ENCODE results near the gene ACTC1.

The ACTC1 gene

DNA sequence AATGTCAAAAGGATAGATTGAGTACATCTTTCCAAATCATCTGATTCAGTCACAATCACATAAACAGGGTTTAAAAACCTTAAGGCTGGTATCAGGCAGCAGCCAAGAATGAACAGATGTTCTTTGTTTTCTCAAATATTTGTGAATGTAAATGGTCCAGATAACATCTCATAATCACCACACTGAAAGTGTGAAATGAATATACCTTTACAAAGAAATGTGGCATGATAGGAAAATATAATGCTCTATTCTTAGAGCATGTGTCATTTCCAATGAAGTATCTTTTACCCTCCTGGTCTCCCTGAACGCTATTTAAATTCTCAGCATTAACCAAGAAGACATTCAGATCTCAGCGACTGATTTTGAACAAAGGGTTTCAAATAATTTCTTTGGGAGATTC is 8.8 kb upstream of the ACTC1 start:
- POLR2A ChIA-PET: no interaction called here
- H3K9me3 ChIP-seq (ENCODE audit: control insufficient read depth, insufficient read depth, low read depth, low read length): no peaks in the 10 kb centered on the region
- CTCF ChIA-PET: no interaction called here
- no peak overlapping the region for H3K27ac ChIP-seq (ENCODE audit: extremely low read depth, low read depth, low read length)
- no peak overlapping the region for H3K4me3 ChIP-seq (ENCODE audit: low read depth, low read length)
- TF ChIP-seq ZNF37A (tag by site-specific recombination; IDR thresholded peaks at IDR 0.05): no peak
- no peak for TF ChIP-seq KLF8 (tag by site-specific recombination; IDR thresholded peaks at IDR 0.05)
- no peak for TF ChIP-seq GFI1B (tag by site-specific recombination; IDR thresholded peaks at IDR 0.05)
- no peak for TF ChIP-seq ZNF621 (tag by site-specific recombination; IDR thresholded peaks at IDR 0.05)
- no peak for TF ChIP-seq TCF7L2 (IDR thresholded peaks at IDR 0.05; ENCODE audit: borderline replicate concordance, low read depth, low read length)
- TF ChIP-seq, protein P1, sequence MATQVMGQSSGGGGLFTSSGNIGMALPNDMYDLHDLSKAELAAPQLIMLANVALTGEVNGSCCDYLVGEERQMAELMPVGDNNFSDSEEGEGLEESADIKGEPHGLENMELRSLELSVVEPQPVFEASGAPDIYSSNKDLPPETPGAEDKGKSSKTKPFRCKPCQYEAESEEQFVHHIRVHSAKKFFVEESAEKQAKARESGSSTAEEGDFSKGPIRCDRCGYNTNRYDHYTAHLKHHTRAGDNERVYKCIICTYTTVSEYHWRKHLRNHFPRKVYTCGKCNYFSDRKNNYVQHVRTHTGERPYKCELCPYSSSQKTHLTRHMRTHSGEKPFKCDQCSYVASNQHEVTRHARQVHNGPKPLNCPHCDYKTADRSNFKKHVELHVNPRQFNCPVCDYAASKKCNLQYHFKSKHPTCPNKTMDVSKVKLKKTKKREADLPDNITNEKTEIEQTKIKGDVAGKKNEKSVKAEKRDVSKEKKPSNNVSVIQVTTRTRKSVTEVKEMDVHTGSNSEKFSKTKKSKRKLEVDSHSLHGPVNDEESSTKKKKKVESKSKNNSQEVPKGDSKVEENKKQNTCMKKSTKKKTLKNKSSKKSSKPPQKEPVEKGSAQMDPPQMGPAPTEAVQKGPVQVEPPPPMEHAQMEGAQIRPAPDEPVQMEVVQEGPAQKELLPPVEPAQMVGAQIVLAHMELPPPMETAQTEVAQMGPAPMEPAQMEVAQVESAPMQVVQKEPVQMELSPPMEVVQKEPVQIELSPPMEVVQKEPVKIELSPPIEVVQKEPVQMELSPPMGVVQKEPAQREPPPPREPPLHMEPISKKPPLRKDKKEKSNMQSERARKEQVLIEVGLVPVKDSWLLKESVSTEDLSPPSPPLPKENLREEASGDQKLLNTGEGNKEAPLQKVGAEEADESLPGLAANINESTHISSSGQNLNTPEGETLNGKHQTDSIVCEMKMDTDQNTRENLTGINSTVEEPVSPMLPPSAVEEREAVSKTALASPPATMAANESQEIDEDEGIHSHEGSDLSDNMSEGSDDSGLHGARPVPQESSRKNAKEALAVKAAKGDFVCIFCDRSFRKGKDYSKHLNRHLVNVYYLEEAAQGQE (tag by site-specific recombination; IDR thresholded peaks at IDR 0.05): no peak
- TF ChIP-seq, protein P2, sequence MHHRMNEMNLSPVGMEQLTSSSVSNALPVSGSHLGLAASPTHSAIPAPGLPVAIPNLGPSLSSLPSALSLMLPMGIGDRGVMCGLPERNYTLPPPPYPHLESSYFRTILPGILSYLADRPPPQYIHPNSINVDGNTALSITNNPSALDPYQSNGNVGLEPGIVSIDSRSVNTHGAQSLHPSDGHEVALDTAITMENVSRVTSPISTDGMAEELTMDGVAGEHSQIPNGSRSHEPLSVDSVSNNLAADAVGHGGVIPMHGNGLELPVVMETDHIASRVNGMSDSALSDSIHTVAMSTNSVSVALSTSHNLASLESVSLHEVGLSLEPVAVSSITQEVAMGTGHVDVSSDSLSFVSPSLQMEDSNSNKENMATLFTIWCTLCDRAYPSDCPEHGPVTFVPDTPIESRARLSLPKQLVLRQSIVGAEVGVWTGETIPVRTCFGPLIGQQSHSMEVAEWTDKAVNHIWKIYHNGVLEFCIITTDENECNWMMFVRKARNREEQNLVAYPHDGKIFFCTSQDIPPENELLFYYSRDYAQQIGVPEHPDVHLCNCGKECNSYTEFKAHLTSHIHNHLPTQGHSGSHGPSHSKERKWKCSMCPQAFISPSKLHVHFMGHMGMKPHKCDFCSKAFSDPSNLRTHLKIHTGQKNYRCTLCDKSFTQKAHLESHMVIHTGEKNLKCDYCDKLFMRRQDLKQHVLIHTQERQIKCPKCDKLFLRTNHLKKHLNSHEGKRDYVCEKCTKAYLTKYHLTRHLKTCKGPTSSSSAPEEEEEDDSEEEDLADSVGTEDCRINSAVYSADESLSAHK (tag by site-specific recombination; IDR thresholded peaks at IDR 0.05): no peak
- no peak for TF ChIP-seq ZBTB48 (tag by site-specific recombination; IDR thresholded peaks at IDR 0.05)
- TF ChIP-seq, protein P3, sequence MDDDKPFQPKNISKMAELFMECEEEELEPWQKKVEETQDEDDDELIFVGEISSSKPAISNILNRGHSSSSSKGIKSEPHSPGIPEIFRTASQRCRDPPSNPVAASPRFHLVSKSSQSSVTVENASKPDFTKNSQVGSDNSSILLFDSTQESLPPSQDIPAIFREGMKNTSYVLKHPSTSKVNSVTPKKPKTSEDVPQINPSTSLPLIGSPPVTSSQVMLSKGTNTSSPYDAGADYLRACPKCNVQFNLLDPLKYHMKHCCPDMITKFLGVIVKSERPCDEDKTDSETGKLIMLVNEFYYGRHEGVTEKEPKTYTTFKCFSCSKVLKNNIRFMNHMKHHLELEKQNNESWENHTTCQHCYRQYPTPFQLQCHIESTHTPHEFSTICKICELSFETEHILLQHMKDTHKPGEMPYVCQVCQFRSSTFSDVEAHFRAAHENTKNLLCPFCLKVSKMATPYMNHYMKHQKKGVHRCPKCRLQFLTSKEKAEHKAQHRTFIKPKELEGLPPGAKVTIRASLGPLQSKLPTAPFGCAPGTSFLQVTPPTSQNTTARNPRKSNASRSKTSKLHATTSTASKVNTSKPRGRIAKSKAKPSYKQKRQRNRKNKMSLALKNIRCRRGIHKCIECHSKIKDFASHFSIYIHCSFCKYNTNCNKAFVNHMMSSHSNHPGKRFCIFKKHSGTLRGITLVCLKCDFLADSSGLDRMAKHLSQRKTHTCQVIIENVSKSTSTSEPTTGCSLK (tag by site-specific recombination; IDR thresholded peaks at IDR 0.05): no peak
- TF ChIP-seq KLF1 (tag by site-specific recombination; IDR thresholded peaks at IDR 0.05): no peak
- H3K4me1 ChIP-seq (ENCODE audit: control insufficient read depth, insufficient read depth, low read length): no peaks in the 10 kb centered on the region
- no peaks in the 10 kb centered on the region for H3K36me3 ChIP-seq (ENCODE audit: control insufficient read depth in 2 of 2, insufficient read depth in 1 of 2, low read length in 2 of 2)

DNA sequence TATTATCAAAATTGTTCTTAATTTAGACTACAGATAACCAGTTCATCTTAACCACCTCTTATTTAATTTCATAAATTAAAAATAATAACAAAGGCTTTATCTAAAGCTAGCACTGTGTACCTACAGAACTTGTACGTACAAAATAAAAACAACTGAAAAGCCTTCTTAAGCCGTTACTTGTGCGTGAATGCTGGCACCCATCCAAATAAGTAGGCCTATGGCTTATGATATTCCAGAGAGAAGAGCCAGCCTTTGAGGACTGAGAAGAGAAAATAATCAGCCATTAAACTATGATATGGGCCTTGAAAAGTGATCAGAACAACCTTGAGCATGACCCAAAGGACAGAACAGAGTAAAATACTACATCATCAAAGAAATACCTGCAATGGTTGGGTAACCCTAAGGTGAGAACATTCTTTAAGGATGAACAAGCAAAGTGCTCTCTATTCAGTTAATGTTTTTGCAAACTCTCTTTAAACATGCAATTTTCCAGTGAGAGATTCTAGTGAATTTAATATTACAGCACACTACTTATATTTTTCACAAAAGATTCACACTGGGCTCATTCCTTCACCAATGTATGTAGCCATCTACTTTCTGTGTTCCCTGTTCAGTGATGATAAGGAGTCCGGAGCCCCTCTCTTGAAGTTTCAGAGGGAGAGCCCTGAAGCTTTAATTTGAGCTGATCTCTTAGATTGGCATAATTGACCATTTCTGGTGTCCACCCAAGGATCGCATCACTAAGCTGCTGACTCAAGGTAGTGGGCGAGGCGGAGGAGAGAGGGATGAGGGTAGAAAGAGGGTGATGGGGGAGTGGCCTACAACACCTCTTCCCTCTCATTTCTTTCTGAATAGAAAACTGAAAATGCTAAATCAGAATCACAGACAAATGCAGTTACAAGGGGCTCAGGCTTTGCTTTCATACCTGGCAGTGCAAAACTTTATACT is 7.7 kb upstream of the ACTC1 start:
- ChIA-PET POLR2A (no interaction called here), CTCF (interaction anchor here (0.6 kb wide), 1 partner anchor 218 kb away, joined by 3 read pairs; no protein-coding TSS in a partner anchor)
- no peaks in the 10 kb centered on the region for H3K4me1 ChIP-seq (ENCODE audit: control insufficient read depth, insufficient read depth, low read length)

DNA sequence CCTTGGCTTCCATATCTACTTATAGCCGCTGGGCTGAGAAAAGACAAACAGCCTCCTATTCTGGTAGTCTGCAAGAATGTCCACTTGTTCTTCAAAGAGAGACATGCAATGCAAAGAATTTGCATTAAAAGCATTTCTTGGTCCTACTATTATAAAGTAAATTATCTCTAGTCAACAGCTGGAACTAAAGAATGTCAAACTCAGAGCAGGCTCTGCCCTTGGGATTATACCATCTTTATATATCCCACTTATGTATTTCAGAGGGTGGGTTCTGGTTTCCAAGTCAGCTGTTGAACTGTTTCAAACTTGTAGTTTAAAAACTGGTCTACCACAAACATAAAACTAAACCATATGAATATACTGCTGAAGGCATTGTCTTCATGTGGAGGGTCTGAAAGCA is 7.0 kb upstream of the ACTC1 start:
- Histone ChIP-seq H3K36me3 (ENCODE audit: control insufficient read depth in 2 of 2, insufficient read depth in 1 of 2, low read length in 2 of 2) (no peaks in the 10 kb centered on the region), H3K9me3 (ENCODE audit: control insufficient read depth, insufficient read depth, low read depth, low read length) (no peaks in the 10 kb centered on the region), H3K4me1 (ENCODE audit: control insufficient read depth, insufficient read depth, low read length) (no peaks in the 10 kb centered on the region), H3K27ac (ENCODE audit: extremely low read depth, low read depth, low read length) (no peak overlapping the region), H3K4me3 (ENCODE audit: low read depth, low read length) (no peak overlapping the region)
- ChIA-PET CTCF (no interaction called here), POLR2A (no interaction called here)
- TF ChIP-seq ZNF175 (tag by site-specific recombination; IDR thresholded peaks at IDR 0.05) (no peak), ZNF514 (tag by site-specific recombination; IDR thresholded peaks at IDR 0.05) (no peak), GLIS1 (tag by site-specific recombination; IDR thresholded peaks at IDR 0.05) (no peak), ZBTB48 (tag by site-specific recombination; IDR thresholded peaks at IDR 0.05) (no peak), ZNF132 (tag by site-specific recombination; IDR thresholded peaks at IDR 0.05; ENCODE audit: borderline replicate concordance) (no peak)
- TF ChIP-seq, protein P4, sequence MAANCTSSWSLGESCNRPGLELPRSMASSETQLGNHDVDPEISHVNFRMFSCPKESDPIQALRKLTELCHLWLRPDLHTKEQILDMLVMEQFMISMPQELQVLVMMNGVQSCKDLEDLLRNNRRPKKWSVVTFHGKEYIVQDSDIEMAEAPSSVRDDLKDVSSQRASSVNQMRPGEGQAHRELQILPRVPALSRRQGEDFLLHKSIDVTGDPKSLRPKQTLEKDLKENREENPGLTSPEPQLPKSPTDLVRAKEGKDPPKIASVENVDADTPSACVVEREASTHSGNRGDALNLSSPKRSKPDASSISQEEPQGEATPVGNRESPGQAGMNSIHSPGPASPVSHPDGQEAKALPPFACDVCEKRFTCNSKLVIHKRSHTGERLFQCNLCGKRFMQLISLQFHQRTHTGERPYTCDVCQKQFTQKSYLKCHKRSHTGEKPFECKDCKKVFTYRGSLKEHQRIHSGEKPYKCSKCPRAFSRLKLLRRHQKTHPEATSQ (tag by site-specific recombination; IDR thresholded peaks at IDR 0.05): no peak
- TF ChIP-seq, protein P2 (tag by site-specific recombination; IDR thresholded peaks at IDR 0.05): no peak

More for the DNA sequence above, 7.7 kb upstream of the ACTC1 start:
- Histone ChIP-seq H3K36me3 (ENCODE audit: control insufficient read depth in 2 of 2, insufficient read depth in 1 of 2, low read length in 2 of 2) (no peaks in the 10 kb centered on the region), H3K4me3 (ENCODE audit: low read depth, low read length) (no peak overlapping the region), H3K9me3 (ENCODE audit: control insufficient read depth, insufficient read depth, low read depth, low read length) (no peaks in the 10 kb centered on the region), H3K27ac (ENCODE audit: extremely low read depth, low read depth, low read length) (no peak overlapping the region)
- TF ChIP-seq ZNF768 (tag by site-specific recombination; IDR thresholded peaks at IDR 0.05) (no peak), EGR2 (tag by site-specific recombination; IDR thresholded peaks at IDR 0.05; ENCODE audit: low read depth) (peak; percentile 17; the same call in 1 of the 2 replicates)

Data from HEK293 (cell line).